HepG2 (cell line): ENCODE data around the gene DDT. TPM values are rescaled to one million over a fixed set of nuclear protein-coding genes. Genes with fewer than 3 reads are reported as not detected.
"Not testable (repeated sequence)": the region's sequence is repeated elsewhere in the genome, so short reads cannot be mapped to it uniquely, and the experiment has no call there.

Experiments
- ATAC-seq: fragments of 200-7000 bp; cut with Tn5 transposase; 3 replicates; pipeline ENCODE4 v1.9.1; 2020; ENCODE audit warnings: mild to moderate bottlenecking, moderate library complexity
- BruUV-seq: library from RNA; stranded (reverse); fragments of 400-500 nt; replicated peaks from 2 replicates; lab custom pipeline; 2021; lab: Mats Ljungman, UMichigan
- CTCF ChIA-PET: fragments of 300-600 bp; formaldehyde crosslinking; extraction: SDS; loops from one replicate; lab custom pipeline; 2021; ENCODE audit warnings: low total read pairs, inconsistent platforms, low intra/inter-chr PET ratio; lab: Yijun Ruan, JAX
- POLR2A ChIA-PET: fragments of 350-600 bp; sonication (Branson Sonifier 250); formaldehyde crosslinking; loops from one replicate; lab custom pipeline; 2020; ENCODE audit warnings: antibody characterized with exemption, inconsistent platforms; lab: Yijun Ruan, JAX
- DNase-seq: peaks from one replicate; pipeline ENCODE4 v3.0.0-alpha.2; 2015; ENCODE audit warnings: low spot score
- FAIRE-seq: peaks from 3 replicates; lab custom pipeline; 2011; peaks lifted over from hg19 to GRCh38; lab: Jason Lieb, UNC
- H2AFZ ChIP-seq: one replicate; pipeline ENCODE4 v1.6.1; 2011; ENCODE audit warnings: low read length, inconsistent platforms
- H3K27ac ChIP-seq: fragments of 300-600 bp; 3 replicates; pipeline ENCODE4 v1.8.0; 2011; ENCODE audit warnings: mixed run types, mild to moderate bottlenecking, mixed read lengths, low read length, inconsistent platforms; ENCODE audit not compliant: insufficient read depth; ENCODE audit errors: extremely low read length
- H3K27me3 ChIP-seq, 2 experiments: fragments of 200-600 bp in 1 of 2; 2 replicates in 1 of 2; 3 replicates in 1 of 2; pipeline versions ENCODE4 v1.6.0 to v1.8.0; 2011; ENCODE audit warnings: low read length in 2 of 2, mild to moderate bottlenecking in 2 of 2, moderate library complexity in 2 of 2, inconsistent platforms in 1 of 2; ENCODE audit not compliant: insufficient read depth in 2 of 2, control insufficient read depth in 1 of 2
- H3K36me3 ChIP-seq, 2 experiments: fragments of 200-600 bp in 1 of 2; replicated peaks in 1 of 2; 2 replicates in 1 of 2; 3 replicates in 1 of 2; pipeline versions ENCODE4 v1.5.1 to v1.8.0; 2011; ENCODE audit warnings: low read length in 2 of 2, inconsistent platforms in 1 of 2; ENCODE audit not compliant: insufficient read depth in 2 of 2, control insufficient read depth in 1 of 2
- H3K4me1 ChIP-seq: 2 replicates; pipeline ENCODE4 v1.5.1; 2012; ENCODE audit warnings: low read length, inconsistent platforms; ENCODE audit not compliant: insufficient read depth
- H3K4me2 ChIP-seq: 2 replicates; pipeline ENCODE4 v1.6.0; 2011; ENCODE audit warnings: low read depth, low read length, inconsistent platforms
- H3K4me3 ChIP-seq, 3 experiments: fragments of 200-600 bp in 1 of 3; sonication (generic), shearing (Covaris generic) in 1 of 3; replicated peaks in 1 of 3; 2 replicates each; pipeline ENCODE4 v1.5.1; 2011 to 2016; ENCODE audit warnings: low read length in 3 of 3, inconsistent platforms in 2 of 3, low read depth in 2 of 3, mild to moderate bottlenecking in 2 of 3, control low read depth in 1 of 3, mixed read lengths in 1 of 3; ENCODE audit not compliant: insufficient read depth in 1 of 3
- H3K79me2 ChIP-seq: one replicate; pipeline ENCODE4 v1.6.1; 2011; ENCODE audit warnings: low read length, inconsistent platforms; ENCODE audit not compliant: insufficient read depth
- H3K9ac ChIP-seq: 2 replicates; pipeline ENCODE4 v1.6.0; 2011; ENCODE audit warnings: mild to moderate bottlenecking, low read depth, low read length, inconsistent platforms; ENCODE audit not compliant: insufficient read depth
- H3K9me3 ChIP-seq: 2 replicates; pipeline ENCODE4 v1.5.1; 2012; ENCODE audit warnings: mild to moderate bottlenecking, low read length
- H4K20me1 ChIP-seq: 2 replicates; pipeline ENCODE4 v1.6.0; 2011; ENCODE audit warnings: inconsistent platforms, mild to moderate bottlenecking, low read length, moderate library complexity; ENCODE audit not compliant: insufficient read depth
- SAP130 ChIP-seq: IDR thresholded peaks from 2 replicates; pipeline ENCODE4 v1.6.1; 2016; ENCODE audit warnings: low read depth
- WGBS: methylation state at CpG from one replicate; pipeline ENCODE4 v1.1.6; 2017; ENCODE audit warnings: low lambda C conversion rate; 5-methylcytosine and 5-hydroxymethylcytosine counted together
- in situ Hi-C: cut with HindIII; loops from 2 replicates; pipeline ENCODE4 v1.10.0; 2017; ENCODE audit warnings: low pct_unique_long_range_greater_than_20kb; ENCODE audit not compliant: extremely low pct_ligation_motif_present
- intact Hi-C: fragments of 100-400 bp; cut with micrococcal nuclease; formaldehyde crosslinking; loops from one replicate; pipeline ENCODE4 v1.10.0; 2022; ENCODE audit not compliant: unreplicated experiment
- polyA plus RNA-seq, 8 experiments: library from polyadenylated mRNA; depleted of rRNA in 3 of 8; stranded (reverse) in 7 of 8; unstranded in 1 of 8; fragments of >200 nt; fragmentation: Illumina TruSeq in 4 of 8; extraction: Trizol in 4 of 8; gene quantifications; 2 replicates each; pipeline versions ENCODE4 v1.2.1 to v1.2.3, GENCODE V29; 2011 to 2016; ENCODE audit warnings: low read depth in 4 of 8, missing spikeins in 1 of 8, mixed read lengths in 1 of 8; ENCODE audit not compliant: insufficient read depth in 1 of 8
- total RNA-seq, 5 experiments: library from RNA; depleted of rRNA; stranded (reverse); fragments of >200 nt; fragmentation: Illumina TruSeq; extraction: Trizol; gene quantifications; 2 replicates each; pipeline ENCODE4 v1.2.3, GENCODE V29; 2016; ENCODE audit warnings: low read depth in 1 of 5

Gene DDT
- total and polyA plus RNA-seq, 2 of the 13 experiments (the other 11 are each of a cell fraction or from before 2014, with no cell fraction given): 143 to 181 TPM

GRCh38 chr22:23974836-23975352 lies 653 bp upstream of the DDT start:
- H3K79me2 ChIP-seq, H3K4me1 ChIP-seq, H3K27ac ChIP-seq, H3K9me3 ChIP-seq, H4K20me1 ChIP-seq, CTCF ChIA-PET, DNase-seq, H3K4me3 ChIP-seq, in situ Hi-C loops, H2AFZ ChIP-seq, H3K4me2 ChIP-seq, H3K9ac ChIP-seq, intact Hi-C loops, POLR2A ChIA-PET, H3K27me3 ChIP-seq: not testable (repeated sequence)
- ATAC-seq (peak; percentile 72), FAIRE-seq (peak; percentile 72)
- BruUV-seq: TSS peak; percentile 83
- 3% methylated on average over 6 of the region's 27 CpGs for WGBS
- H3K36me3 ChIP-seq: peaks cover 4 to 21% of the 10 kb centered on the region in 2 experiments
- peak; percentile 33; the same call in 1 of the 2 replicates for TF ChIP-seq SAP130

GRCh38 chr22:23971927-23972326 lies 2.3 kb downstream of the DDT start:
- H2AFZ ChIP-seq, H3K79me2 ChIP-seq, H3K4me3 ChIP-seq, FAIRE-seq, CTCF ChIA-PET, H4K20me1 ChIP-seq, H3K4me2 ChIP-seq, H3K27me3 ChIP-seq, H3K9ac ChIP-seq, in situ Hi-C loops, DNase-seq, H3K9me3 ChIP-seq, ATAC-seq, intact Hi-C loops, H3K4me1 ChIP-seq, BruUV-seq, H3K27ac ChIP-seq: not testable (repeated sequence)
- H3K36me3 ChIP-seq: peaks cover 4 to 28% of the 10 kb centered on the region in 2 experiments
- WGBS: 100% methylated on average over 3 of the region's 3 CpGs
- POLR2A ChIA-PET: interaction anchor here (1.7 kb wide), 1 partner anchor 58 kb away, joined by 4 read pairs; no protein-coding TSS in a partner anchor
